KG1 (cell line): ENCODE results near the gene SERPIND1.
"Not testable (repeated sequence)": the region's sequence is repeated elsewhere in the genome, so short reads cannot be mapped to it uniquely, and the experiment has no call there.

Source experiments
- DNase-seq: peaks from one replicate; lab custom pipeline; 2025; lab: John Stamatoyannopoulos, UW

Gene SERPIND1

GRCh38 chr22:20748082-20748481 lies 25.8 kb upstream of the SERPIND1 start:
- DNase-seq: no peak

GRCh38 chr22:20748731-20749428 lies 25.0 kb upstream of the SERPIND1 start:
- no peak for DNase-seq

GRCh38 chr22:20749453-20749852 lies 24.5 kb upstream of the SERPIND1 start:
- no peak for DNase-seq

GRCh38 chr22:20750461-20751184 lies 23.3 kb upstream of the SERPIND1 start:
- no peak for DNase-seq

- DNase-seq: no peak
Observed at GRCh38 chr22:20751185-20751851, 22.6 kb upstream of the SERPIND1 start.

GRCh38 chr22:20752104-20752741 lies 21.7 kb upstream of the SERPIND1 start:
- DNase-seq: no peak

GRCh38 chr22:20752873-20753272 lies 21.0 kb upstream of the SERPIND1 start:
- no peak for DNase-seq

GRCh38 chr22:20756846-20757245 lies 17.1 kb upstream of the SERPIND1 start:
- DNase-seq: no peak

GRCh38 chr22:20758688-20759087 lies 15.2 kb upstream of the SERPIND1 start:
- no peak for DNase-seq

- DNase-seq: no peak
Observed at GRCh38 chr22:20760084-20760483, 13.8 kb upstream of the SERPIND1 start.

GRCh38 chr22:20761536-20761935 lies 12.4 kb upstream of the SERPIND1 start:
- no peak for DNase-seq

- DNase-seq: no peak
Observed at GRCh38 chr22:20762233-20762796, 11.6 kb upstream of the SERPIND1 start.

- no peak for DNase-seq
Observed at GRCh38 chr22:20763630-20764470, 10.1 kb upstream of the SERPIND1 start.

GRCh38 chr22:20764471-20764720 lies 9.5 kb upstream of the SERPIND1 start:
- no peak for DNase-seq

GRCh38 chr22:20764729-20765128 lies 9.2 kb upstream of the SERPIND1 start:
- DNase-seq: no peak

- no peak for DNase-seq
Observed at GRCh38 chr22:20765938-20766337, 8.0 kb upstream of the SERPIND1 start.

GRCh38 chr22:20766530-20766929 lies 7.4 kb upstream of the SERPIND1 start:
- DNase-seq: no peak

- not testable (repeated sequence) for DNase-seq
Observed at GRCh38 chr22:20769496-20769826, 4.5 kb upstream of the SERPIND1 start.

- no peak for DNase-seq
Observed at GRCh38 chr22:20771918-20772625, 1.8 kb upstream of the SERPIND1 start.

GRCh38 chr22:20774882-20775281 lies 969 bp downstream of the SERPIND1 start:
- no peak for DNase-seq

GRCh38 chr22:20775342-20775895 lies 1.5 kb downstream of the SERPIND1 start:
- no peak for DNase-seq
